Measurements from ENCODE around the gene CYB5R3. TPM values are rescaled to one million over a fixed set of nuclear protein-coding genes. Genes with fewer than 3 reads are reported as not detected.
A peak's percentile ranks its signal among the peaks of the same experiment; 100 is the strongest.

Gene CYB5R3
- polyA plus RNA-seq (2011; rRNA removed) (30.8 and 39.4 TPM in 2 replicates), polyA plus RNA-seq (2017; fragmentation: RNase III; extraction: RNeasy Plus Mini Kit Qiagen cat#74134 plus additional on column Dnase treatment) (47.6 to 54.0 TPM (median 51.8 TPM) in 3 replicates), polyA minus RNA-seq (2011; rRNA and poly(A)+ RNA removed) (40.5 and 42.5 TPM in 2 replicates)
- 53.4 and 74.7 TPM in 2 replicates for polyA plus RNA-seq (2012; cell fraction: cytosol; rRNA removed)
- 60.2 and 68.1 TPM in 2 replicates for polyA plus RNA-seq (2012; cell fraction: nucleus; rRNA removed)

DNA sequence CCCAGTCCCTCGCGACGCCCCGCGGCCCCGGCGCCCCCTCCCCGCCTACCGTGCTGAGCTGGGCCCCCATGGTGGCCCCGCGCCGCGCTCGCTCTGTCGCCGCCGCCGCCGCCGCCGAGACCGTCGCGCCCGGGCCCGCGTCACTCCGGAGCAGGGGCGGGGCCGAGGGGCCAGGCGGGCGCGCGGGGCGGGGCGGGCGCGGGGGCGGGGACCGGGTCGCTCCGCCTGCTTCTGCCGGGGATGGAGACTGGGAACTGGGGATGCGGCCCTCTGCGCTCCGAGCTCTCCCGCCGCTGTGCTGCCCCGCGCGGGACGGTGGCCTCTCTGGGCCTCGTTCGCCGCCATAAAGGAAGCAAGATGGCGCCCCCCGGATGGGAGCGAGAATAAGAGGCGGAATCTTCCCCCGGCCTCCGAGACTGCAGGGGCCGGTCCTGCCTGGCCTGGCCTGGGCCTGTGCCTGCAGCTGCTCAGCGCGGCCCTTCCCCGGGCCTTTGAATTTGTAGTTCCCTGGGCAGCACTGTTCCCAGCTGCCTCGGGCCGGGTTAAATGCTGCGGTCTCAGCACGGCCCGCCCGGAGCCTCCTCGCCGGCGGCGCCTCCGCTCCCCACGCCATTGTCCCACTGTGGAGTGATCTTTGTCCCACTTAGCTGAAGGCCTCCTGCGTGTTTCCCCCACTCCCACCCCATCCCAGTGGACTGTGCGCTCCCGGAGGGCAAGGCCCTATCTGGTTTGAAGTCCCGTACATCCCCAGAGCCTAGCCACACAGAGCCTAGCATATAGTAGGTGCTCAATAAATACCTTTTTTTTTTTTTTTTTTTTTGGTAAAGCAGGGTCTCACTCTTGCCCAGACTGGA lies at the start of gene CYB5R3:
CYB5R3 (minus strand) TSS at position 147 of the 854 bp plus-strand sequence; CDS start at position 70, 77 bp downstream.
- Histone ChIP-seq H3K9me3 (no peaks in the 10 kb centered on the region), H3K4me3 (peak within 1 kb of the TSS; percentile 85), H3K4me1 (peaks cover 37% of the 10 kb centered on the region), H3K27ac (peak within 1 kb of the TSS; percentile 96 to 97), H3K4me2 (peak within 1 kb of the TSS; percentile 88)
- FAIRE-seq = no peak
- peak; percentile 65 to 83 for DNase-seq (ENCODE audit: low read depth in 1 of 2, low spot score in 1 of 2)
- TF ChIP-seq CHD2 (IDR thresholded peaks at IDR 0.05; ENCODE audit: low read length, partially characterized antibody) (no peak), CHD4 (IDR thresholded peaks at IDR 0.05; ENCODE audit: borderline replicate concordance) (0 out of 2 replicates have a peak, but pooled peaks have one; percentile 37), HES2 (IDR thresholded peaks at IDR 0.05) (no peak), ZFP36 (IDR thresholded peaks at IDR 0.05; ENCODE audit: borderline replicate concordance, partially characterized antibody) (peak; percentile 91), JUN (IDR thresholded peaks at IDR 0.05) (peak; percentile 59 to 70; a peak in 3 of 5 replicates), BCL3 (IDR thresholded peaks at IDR 0.05) (0 out of 3 replicates have a peak, but pooled peaks have one; percentile 25), PHF8 (IDR thresholded peaks at IDR 0.05; ENCODE audit: borderline replicate concordance, low read depth) (peak; percentile 48; the same call in 1 of the 2 replicates), KDM1A (IDR thresholded peaks at IDR 0.05; ENCODE audit: low read depth) (peak; percentile 10; the same call in 1 of the 2 replicates)
- TF ChIP-seq, protein P1, sequence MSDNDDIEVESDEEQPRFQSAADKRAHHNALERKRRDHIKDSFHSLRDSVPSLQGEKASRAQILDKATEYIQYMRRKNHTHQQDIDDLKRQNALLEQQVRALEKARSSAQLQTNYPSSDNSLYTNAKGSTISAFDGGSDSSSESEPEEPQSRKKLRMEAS (IDR thresholded peaks at IDR 0.05) = 0 out of 2 replicates have a peak, but pooled peaks have one; percentile 23
- TF ChIP-seq, protein P2, sequence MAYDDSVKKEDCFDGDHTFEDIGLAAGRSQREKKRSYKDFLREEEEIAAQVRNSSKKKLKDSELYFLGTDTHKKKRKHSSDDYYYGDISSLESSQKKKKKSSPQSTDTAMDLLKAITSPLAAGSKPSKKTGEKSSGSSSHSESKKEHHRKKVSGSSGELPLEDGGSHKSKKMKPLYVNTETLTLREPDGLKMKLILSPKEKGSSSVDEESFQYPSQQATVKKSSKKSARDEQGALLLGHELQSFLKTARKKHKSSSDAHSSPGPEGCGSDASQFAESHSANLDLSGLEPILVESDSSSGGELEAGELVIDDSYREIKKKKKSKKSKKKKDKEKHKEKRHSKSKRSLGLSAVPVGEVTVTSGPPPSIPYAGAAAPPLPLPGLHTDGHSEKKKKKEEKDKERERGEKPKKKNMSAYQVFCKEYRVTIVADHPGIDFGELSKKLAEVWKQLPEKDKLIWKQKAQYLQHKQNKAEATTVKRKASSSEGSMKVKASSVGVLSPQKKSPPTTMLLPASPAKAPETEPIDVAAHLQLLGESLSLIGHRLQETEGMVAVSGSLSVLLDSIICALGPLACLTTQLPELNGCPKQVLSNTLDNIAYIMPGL (CRISPR knock-in tag; IDR thresholded peaks at IDR 0.05; ENCODE audit: borderline replicate concordance) = no peak
- CTCF ChIA-PET = interaction anchor here (0.6 to 4.7 kb wide), 11 partner anchors 11 to 1658 kb away, joined by 3 to 29 read pairs (median 3); no protein-coding TSS in a partner anchor
- WGBS (ENCODE audit: missing lambda C conversion rate) = 45% methylated on average over 21 of the region's 81 CpGs
- POLR2A ChIA-PET = interaction anchor here (0.6 to 1.9 kb wide), 6 partner anchors 10 to 340 kb away, joined by 4 to 13 read pairs (median 7); partner anchors contain the start of genes ATP5MGL and POLDIP3
- peak; percentile 87 to 91 for ATAC-seq

DNA sequence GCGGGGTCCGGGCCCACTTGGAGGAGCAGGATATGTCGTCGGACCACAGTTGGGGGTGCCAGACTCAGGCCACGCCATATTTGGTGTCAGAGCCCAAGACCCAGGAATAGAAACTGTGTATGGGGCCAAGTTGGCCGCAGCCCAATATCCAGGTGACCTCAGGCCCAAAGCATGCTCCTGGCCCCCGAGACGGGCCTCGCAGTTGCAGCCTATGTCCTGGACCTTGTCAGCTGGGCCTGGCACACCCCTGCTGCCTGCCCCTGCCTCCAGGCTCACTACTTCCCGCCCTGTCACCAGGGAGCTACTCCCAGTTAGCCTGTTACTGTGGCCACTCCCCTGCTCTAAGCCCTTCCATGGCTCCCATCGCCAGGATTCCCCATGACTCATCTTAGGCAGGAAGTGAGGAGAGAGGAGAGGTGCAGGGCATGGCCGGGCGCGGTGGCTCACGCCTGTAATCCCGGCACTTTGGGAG lies 48.4 kb upstream of the CYB5R3 start:
- CTCF ChIA-PET = interaction anchor here (1.2 kb wide), 1 partner anchor 77 kb away, joined by 4 read pairs; no protein-coding TSS in a partner anchor
- WGBS (ENCODE audit: missing lambda C conversion rate) = no CpG with 5 or more reads among the region's 16 CpGs
- H3K9me3 ChIP-seq = no peaks in the 10 kb centered on the region
- peak overlapping the region; percentile 50 to 79; a peak in 5 of 6 replicates for H3K27ac ChIP-seq
- no peak for FAIRE-seq
- no peak overlapping the region for H3K4me3 ChIP-seq
- peaks cover 16% of the 10 kb centered on the region for H3K4me1 ChIP-seq
- POLR2A ChIA-PET = no interaction called here
- peak; percentile 59 to 79 for DNase-seq (ENCODE audit: low read depth in 1 of 2, low spot score in 1 of 2)
- peak overlapping the region; percentile 35 for H3K4me2 ChIP-seq
- peak; percentile 77 to 88 for ATAC-seq
- TF ChIP-seq KDM5A (IDR thresholded peaks at IDR 0.05) = no peak
- TF ChIP-seq, protein P1 (IDR thresholded peaks at IDR 0.05) = peak; percentile 58
- no peak for TF ChIP-seq REST (IDR thresholded peaks at IDR 0.05)
- no peak for TF ChIP-seq MAFK (IDR thresholded peaks at IDR 0.05; ENCODE audit: partially characterized antibody)
- no peak for TF ChIP-seq HEYL (CRISPR knock-in tag; IDR thresholded peaks at IDR 0.05)
- no peak for TF ChIP-seq FOSL2 (IDR thresholded peaks at IDR 0.05)
- peak; percentile 86 for TF ChIP-seq FOSL2 (CRISPR knock-in tag; IDR thresholded peaks at IDR 0.05)
- TF ChIP-seq E2F6 (IDR thresholded peaks at IDR 0.05; ENCODE audit: borderline replicate concordance, low read depth) = peak; percentile 37; the same call in 1 of the 2 replicates
- no peak for TF ChIP-seq RFX5 (IDR thresholded peaks at IDR 0.05)
- TF ChIP-seq CBX8 (IDR thresholded peaks at IDR 0.05) = no peak
- TF ChIP-seq JUNB (IDR thresholded peaks at IDR 0.05) = no peak
- TF ChIP-seq ZFP36 (IDR thresholded peaks at IDR 0.05; ENCODE audit: borderline replicate concordance, partially characterized antibody) = peak; percentile 91
- TF ChIP-seq, protein P2 (CRISPR knock-in tag; IDR thresholded peaks at IDR 0.05; ENCODE audit: borderline replicate concordance) = no peak
- no peak for TF ChIP-seq EHMT2 (IDR thresholded peaks at IDR 0.05; ENCODE audit: low read depth)
- TF ChIP-seq EP300 (IDR thresholded peaks at IDR 0.05) = no peak
